ENCODE data around the gene DIAPH2. TPM values are rescaled to one million over a fixed set of nuclear protein-coding genes. Genes with fewer than 3 reads are reported as not detected.

The DIAPH2 gene
- total and polyA plus RNA-seq, 2 of the 13 experiments (the other 11 are each of a cell fraction or from before 2014, with no cell fraction given) = 2.1 to 8.5 TPM

DNA sequence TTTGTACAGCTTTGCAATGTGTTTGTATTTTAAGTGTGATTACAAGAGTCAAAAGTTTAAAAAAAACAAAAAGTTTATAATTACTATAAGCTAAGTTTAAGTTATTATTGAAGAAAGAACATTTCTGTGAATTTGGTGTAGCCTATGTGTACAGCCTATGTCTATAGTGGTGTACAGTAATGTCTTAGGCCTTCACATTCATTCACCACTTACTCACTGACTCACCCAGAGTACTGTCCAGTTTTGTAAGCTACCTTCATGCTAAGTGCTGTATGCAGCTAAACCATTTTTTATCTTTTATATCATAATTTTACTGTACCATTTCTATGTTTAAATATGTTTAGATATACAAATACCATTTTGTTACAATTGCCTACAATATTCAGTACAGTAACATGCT, 381.3 kb downstream of the DIAPH2 start:
- Histone ChIP-seq H3K9me3 (ENCODE audit: low read length) (no peaks in the 10 kb centered on the region), H3K27me3 (ENCODE audit: control insufficient read depth in 1 of 2, insufficient read depth in 2 of 2, low read length in 2 of 2) (no peaks in the 10 kb centered on the region), H3K36me3 (replicated peaks in 1 of 2; ENCODE audit: control insufficient read depth in 1 of 2, insufficient read depth in 2 of 2, low read length in 2 of 2) (no peaks in the 10 kb centered on the region), H2AFZ (ENCODE audit: low read length) (no peak overlapping the region), H3K27ac (ENCODE audit: extremely low read length, insufficient read depth, low read length) (no peak overlapping the region), H4K20me1 (ENCODE audit: insufficient read depth, low read length) (no peaks in the 10 kb centered on the region), H3K9ac (ENCODE audit: insufficient read depth, low read depth, low read length) (no peak overlapping the region), H3K4me2 (ENCODE audit: low read depth, low read length) (no peak overlapping the region), H3K4me1 (ENCODE audit: insufficient read depth, low read length) (no peaks in the 10 kb centered on the region), H3K79me2 (ENCODE audit: insufficient read depth, low read length) (no peaks in the 10 kb centered on the region), H3K4me3 (replicated peaks in 1 of 3; ENCODE audit: insufficient read depth in 1 of 3, low read depth in 2 of 3, low read length in 3 of 3) (no peak overlapping the region)
- no TSS peak for BruUV-seq (replicated peaks)
- in situ Hi-C loops (cut with HindIII; ENCODE audit: extremely low pct_ligation_motif_present, low pct_unique_long_range_greater_than_20kb) (no loop called here), intact Hi-C loops (cut with micrococcal nuclease; ENCODE audit: unreplicated experiment) (no loop called here)
- ChIA-PET POLR2A (no interaction called here), CTCF (ENCODE audit: low intra/inter-chr PET ratio, low total read pairs) (no interaction called here)
- DNase-seq (ENCODE audit: low spot score) = no peak
- FAIRE-seq = no peak
- ATAC-seq = no peak
- TF ChIP-seq ZNF564 (CRISPR knock-in tag; IDR thresholded peaks at IDR 0.05) = no peak
- TF ChIP-seq ZNF569 (CRISPR knock-in tag; IDR thresholded peaks at IDR 0.05; ENCODE audit: borderline replicate concordance) = no peak
- no peak for TF ChIP-seq NAIF1 (CRISPR knock-in tag; IDR thresholded peaks at IDR 0.05; ENCODE audit: borderline replicate concordance)
- TF ChIP-seq ZNF713 (CRISPR knock-in tag; IDR thresholded peaks at IDR 0.05) = no peak
- TF ChIP-seq ZNF225 (CRISPR knock-in tag; IDR thresholded peaks at IDR 0.05) = no peak
- no peak for TF ChIP-seq ZNF737 (CRISPR knock-in tag; IDR thresholded peaks at IDR 0.05; ENCODE audit: borderline replicate concordance)

DNA sequence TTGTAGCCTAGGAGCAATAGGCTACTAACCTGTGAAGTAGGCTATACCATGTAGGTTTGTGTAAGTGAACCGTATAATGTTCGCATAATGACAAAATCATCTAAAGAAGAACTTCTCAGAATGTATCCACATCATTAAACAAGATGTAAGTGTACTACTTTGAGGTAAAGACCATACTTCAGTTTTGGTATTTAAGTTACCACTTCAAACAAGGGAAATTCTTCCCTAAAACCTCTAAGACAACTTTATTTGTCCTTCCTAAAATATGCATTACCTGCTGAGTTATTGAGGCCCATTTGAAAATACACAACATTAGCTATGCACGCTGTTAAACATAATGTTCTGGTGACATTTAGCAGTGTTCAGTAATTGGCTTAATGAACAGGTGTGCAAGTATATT, 381.7 kb downstream of the DIAPH2 start:
- Histone ChIP-seq H2AFZ (ENCODE audit: low read length) (no peak overlapping the region), H3K79me2 (ENCODE audit: insufficient read depth, low read length) (no peaks in the 10 kb centered on the region), H3K9me3 (ENCODE audit: low read length) (no peaks in the 10 kb centered on the region), H3K4me1 (ENCODE audit: insufficient read depth, low read length) (no peaks in the 10 kb centered on the region), H3K27me3 (ENCODE audit: control insufficient read depth in 1 of 2, insufficient read depth in 2 of 2, low read length in 2 of 2) (no peaks in the 10 kb centered on the region), H4K20me1 (ENCODE audit: insufficient read depth, low read length) (no peaks in the 10 kb centered on the region), H3K27ac (ENCODE audit: extremely low read length, insufficient read depth, low read length) (no peak overlapping the region), H3K4me2 (ENCODE audit: low read depth, low read length) (no peak overlapping the region), H3K9ac (ENCODE audit: insufficient read depth, low read depth, low read length) (no peak overlapping the region), H3K4me3 (replicated peaks in 1 of 3; ENCODE audit: insufficient read depth in 1 of 3, low read depth in 2 of 3, low read length in 3 of 3) (no peak overlapping the region), H3K36me3 (replicated peaks in 1 of 2; ENCODE audit: control insufficient read depth in 1 of 2, insufficient read depth in 2 of 2, low read length in 2 of 2) (no peaks in the 10 kb centered on the region)
- no TSS peak for BruUV-seq (replicated peaks)
- TF ChIP-seq YEATS4 (CRISPR knock-in tag; IDR thresholded peaks at IDR 0.05; ENCODE audit: borderline replicate concordance) (no peak), ZNF616 (CRISPR knock-in tag; IDR thresholded peaks at IDR 0.05; ENCODE audit: low read depth) (no peak), TAF15 (IDR thresholded peaks at IDR 0.05; ENCODE audit: low read depth, low read length, poor library complexity, severe bottlenecking) (no peak), NR2F2 (IDR thresholded peaks at IDR 0.05; ENCODE audit: borderline replicate concordance, low read depth) (no peak), ZNF317 (CRISPR knock-in tag; IDR thresholded peaks at IDR 0.05) (no peak), RXRB (CRISPR knock-in tag; IDR thresholded peaks at IDR 0.05; ENCODE audit: borderline replicate concordance) (no peak), MTA3 (CRISPR knock-in tag; IDR thresholded peaks at IDR 0.05) (no peak), KMT2B (CRISPR knock-in tag; IDR thresholded peaks at IDR 0.05) (no peak), HDAC2 (CRISPR knock-in tag; IDR thresholded peaks at IDR 0.05) (no peak)
- TF ChIP-seq, protein P1, sequence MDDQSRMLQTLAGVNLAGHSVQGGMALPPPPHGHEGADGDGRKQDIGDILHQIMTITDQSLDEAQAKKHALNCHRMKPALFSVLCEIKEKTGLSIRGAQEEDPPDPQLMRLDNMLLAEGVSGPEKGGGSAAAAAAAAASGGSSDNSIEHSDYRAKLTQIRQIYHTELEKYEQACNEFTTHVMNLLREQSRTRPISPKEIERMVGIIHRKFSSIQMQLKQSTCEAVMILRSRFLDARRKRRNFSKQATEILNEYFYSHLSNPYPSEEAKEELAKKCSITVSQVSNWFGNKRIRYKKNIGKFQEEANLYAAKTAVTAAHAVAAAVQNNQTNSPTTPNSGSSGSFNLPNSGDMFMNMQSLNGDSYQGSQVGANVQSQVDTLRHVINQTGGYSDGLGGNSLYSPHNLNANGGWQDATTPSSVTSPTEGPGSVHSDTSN (CRISPR knock-in tag; IDR thresholded peaks at IDR 0.05; ENCODE audit: borderline replicate concordance) = no peak
- intact Hi-C loops (cut with micrococcal nuclease; ENCODE audit: unreplicated experiment) = no loop called here
- no peak for FAIRE-seq
- ChIA-PET POLR2A (no interaction called here), CTCF (ENCODE audit: low intra/inter-chr PET ratio, low total read pairs) (no interaction called here)
- in situ Hi-C loops (cut with HindIII; ENCODE audit: extremely low pct_ligation_motif_present, low pct_unique_long_range_greater_than_20kb) = no loop called here
- ATAC-seq = no peak
- no peak for DNase-seq (ENCODE audit: low spot score)
- WGBS (ENCODE audit: low lambda C conversion rate) = 64% methylated on average over 3 of the region's 3 CpGs

Data from HepG2 (cell line).